ENCODE data around the gene RNU5B-1. TPM values are rescaled to one million over a fixed set of nuclear protein-coding genes. Genes with fewer than 3 reads are reported as not detected.

RNU5B-1 gene
- total and polyA plus RNA-seq, 2 of the 8 experiments (the other 6 are each of a cell fraction or from before 2014, with no cell fraction given): not detected

DNA sequence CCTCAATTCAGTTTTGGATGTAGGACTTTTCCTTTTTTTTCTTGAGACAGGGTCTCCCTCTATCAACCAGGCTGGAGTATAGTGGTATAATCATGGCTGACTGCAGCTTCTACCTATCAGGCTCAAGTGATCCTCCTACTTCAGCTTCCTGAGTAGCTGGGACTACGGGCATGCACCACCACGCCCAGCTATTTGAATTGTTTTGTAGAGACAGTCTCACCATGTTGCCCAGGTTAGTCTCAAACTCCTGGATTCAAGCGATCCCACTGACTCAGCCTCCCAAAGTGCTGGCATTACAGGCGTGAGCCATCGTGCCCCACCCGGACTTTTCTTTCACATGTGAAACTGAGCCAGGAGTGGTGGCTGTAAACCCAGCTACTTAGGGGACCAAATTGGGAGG lies 3.5 kb downstream of the RNU5B-1 start (continued):
- no peak for TF ChIP-seq HDAC2 (IDR thresholded peaks at IDR 0.05; ENCODE audit: borderline replicate concordance in 1 of 2, low read depth in 2 of 2, low read length in 2 of 2)
- no peak for TF ChIP-seq SP4 (IDR thresholded peaks at IDR 0.05; ENCODE audit: low read length)
- TF ChIP-seq TEAD4 (IDR thresholded peaks at IDR 0.05; ENCODE audit: low read depth, low read length): no peak
- TF ChIP-seq MAFK (IDR thresholded peaks at IDR 0.05; ENCODE audit: low read depth, low read length): no peak
- no peak for TF ChIP-seq CREB1 (IDR thresholded peaks at IDR 0.05)
- no peak for TF ChIP-seq SP1 (IDR thresholded peaks at IDR 0.05; ENCODE audit: low read depth, low read length)
- TF ChIP-seq CHD2 (IDR thresholded peaks at IDR 0.05; ENCODE audit: low read length): no peak
- no peak for TF ChIP-seq RFX5 (IDR thresholded peaks at IDR 0.05; ENCODE audit: borderline replicate concordance, low read depth, low read length)
